ENCODE measurements around the gene MRPL12.

DNA sequence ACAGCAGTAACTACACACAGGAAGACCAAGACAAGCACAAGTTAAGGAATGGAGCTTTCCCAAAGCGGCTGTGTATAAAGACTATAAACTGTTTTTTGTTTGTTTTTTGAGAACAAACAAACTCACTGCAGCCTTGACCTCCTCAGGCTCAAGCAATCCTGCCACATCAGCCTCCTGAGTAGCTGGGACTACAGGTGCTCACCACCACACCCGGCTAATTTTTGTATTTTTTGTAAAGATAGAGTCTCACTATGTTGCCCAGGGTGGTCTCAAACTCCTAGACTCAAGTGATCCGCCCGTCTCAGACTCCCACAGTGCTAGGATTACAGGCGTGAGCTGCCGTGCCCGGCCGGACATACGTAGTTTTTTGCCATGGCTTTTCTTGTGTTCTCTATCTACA is 42.7 kb upstream of the MRPL12 start:
- TF ChIP-seq GATA2 (IDR thresholded peaks at IDR 0.05; ENCODE audit: low read depth, low read length), result no peak
- TF ChIP-seq GATA3 (IDR thresholded peaks at IDR 0.05; ENCODE audit: low read depth, low read length), result no peak
